Endothelial cell (in vitro differentiated cells): ENCODE results near the gene C5orf58. TPM values are rescaled to one million over a fixed set of nuclear protein-coding genes. Genes with fewer than 3 reads are reported as not detected.
A peak's percentile ranks its signal among the peaks of the same experiment; 100 is the strongest.

Source experiments
- DNase-seq: peaks from one replicate; pipeline ENCODE4 v3.0.0; 2021; ENCODE audit warnings: low spot score
- H3K27ac Mint-ChIP-seq: one replicate; pipeline ENCODE4 v1.8.0; 2021; ENCODE audit warnings: mixed read lengths, inconsistent platforms; ENCODE audit not compliant: unreplicated experiment
- H3K27me3 Mint-ChIP-seq: one replicate; pipeline ENCODE4 v1.8.0; 2021; ENCODE audit warnings: mild to moderate bottlenecking, moderate library complexity, mixed read lengths, inconsistent platforms; ENCODE audit not compliant: unreplicated experiment
- H3K36me3 Mint-ChIP-seq: one replicate; pipeline ENCODE4 v1.8.0; 2021; ENCODE audit warnings: mild to moderate bottlenecking, low read depth, mixed read lengths, inconsistent platforms; ENCODE audit not compliant: unreplicated experiment
- H3K4me1 Mint-ChIP-seq: one replicate; pipeline ENCODE4 v1.8.0; 2021; ENCODE audit warnings: mild to moderate bottlenecking, mixed read lengths, inconsistent platforms; ENCODE audit not compliant: unreplicated experiment
- H3K4me3 Mint-ChIP-seq: one replicate; pipeline ENCODE4 v1.8.0; 2021; ENCODE audit warnings: mild to moderate bottlenecking, mixed read lengths, inconsistent platforms; ENCODE audit not compliant: unreplicated experiment
- H3K9me3 Mint-ChIP-seq: one replicate; pipeline ENCODE4 v1.8.0; 2021; ENCODE audit warnings: mixed read lengths, inconsistent platforms; ENCODE audit not compliant: unreplicated experiment
- CTCF ChIP-seq: fragments of 200-600 bp; sonication (generic); IDR thresholded peaks from one replicate; pipeline ENCODE4 v1.5.0; 2021; ENCODE audit warnings: antibody characterized with exemption; ENCODE audit not compliant: unreplicated experiment
- total RNA-seq: library from RNA; stranded (reverse); fragmentation: NEBNext Ultra II Directional; extraction: Animal tissue kit (Norgen Biotek cat#: 25700); gene quantifications from one replicate; pipeline ENCODE4 v1.2.1, GENCODE V29; 2021; ENCODE audit not compliant: unreplicated experiment

Gene C5orf58
- total RNA-seq, 1 donor from 2014 or later: 0.28 TPM

GRCh38 chr5:170249355-170249754 is 16.6 kb downstream of the C5orf58 start:
- no peak for TF ChIP-seq CTCF
- Mint-ChIP-seq H3K9me3 (no peaks in the 10 kb centered on the region), H3K27ac (no peak overlapping the region), H3K27me3 (peaks cover 2% of the 10 kb centered on the region), H3K4me3 (no peak overlapping the region), H3K4me1 (peaks cover 15% of the 10 kb centered on the region), H3K36me3 (peaks cover 11% of the 10 kb centered on the region)
- no peak for DNase-seq

GRCh38 chr5:170250810-170251317 is 18.1 kb downstream of the C5orf58 start:
- TF ChIP-seq CTCF: no peak
- DNase-seq: no peak
- Mint-ChIP-seq H3K4me1 (peaks cover 15% of the 10 kb centered on the region), H3K4me3 (no peak overlapping the region), H3K9me3 (no peaks in the 10 kb centered on the region), H3K36me3 (peaks cover 6% of the 10 kb centered on the region), H3K27me3 (peaks cover 2% of the 10 kb centered on the region), H3K27ac (no peak overlapping the region)

GRCh38 chr5:170251462-170251861 is 18.7 kb downstream of the C5orf58 start:
- TF ChIP-seq CTCF: no peak
- H3K9me3 Mint-ChIP-seq: no peaks in the 10 kb centered on the region
- no peak overlapping the region for H3K4me3 Mint-ChIP-seq
- no peak overlapping the region for H3K27ac Mint-ChIP-seq
- H3K27me3 Mint-ChIP-seq: peaks cover 2% of the 10 kb centered on the region
- peaks cover 6% of the 10 kb centered on the region for H3K36me3 Mint-ChIP-seq
- peaks cover 15% of the 10 kb centered on the region for H3K4me1 Mint-ChIP-seq
- DNase-seq: no peak

GRCh38 chr5:170252109-170252508 is 19.3 kb downstream of the C5orf58 start:
- Mint-ChIP-seq H3K27me3 (peaks cover 2% of the 10 kb centered on the region), H3K27ac (no peak overlapping the region), H3K9me3 (no peaks in the 10 kb centered on the region), H3K36me3 (peaks cover 8% of the 10 kb centered on the region), H3K4me3 (no peak overlapping the region), H3K4me1 (peaks cover 15% of the 10 kb centered on the region)
- DNase-seq: no peak
- TF ChIP-seq CTCF: no peak

GRCh38 chr5:170252720-170253350 is 20.1 kb downstream of the C5orf58 start:
- DNase-seq: peak; percentile 26
- Mint-ChIP-seq H3K27me3 (peaks cover 2% of the 10 kb centered on the region), H3K9me3 (no peaks in the 10 kb centered on the region), H3K27ac (peak overlapping the region; percentile 67), H3K4me1 (peaks cover 15% of the 10 kb centered on the region), H3K36me3 (peaks cover 9% of the 10 kb centered on the region), H3K4me3 (no peak overlapping the region)
- TF ChIP-seq CTCF: no peak
